ENCODE data around the gene C14orf180.
"Not testable (repeated sequence)": the region's sequence is repeated elsewhere in the genome, so short reads cannot be mapped to it uniquely, and the experiment has no call there.

The C14orf180 gene

GRCh38 chr14:104562606-104563005 lies 17.0 kb upstream of the C14orf180 start:
- no peak for DNase-seq

GRCh38 chr14:104563191-104563741 lies 16.3 kb upstream of the C14orf180 start:
- no peak for DNase-seq

- peak; percentile 56 for DNase-seq
Measured at GRCh38 chr14:104563742-104564615, 15.6 kb upstream of the C14orf180 start.

GRCh38 chr14:104564744-104565679 lies 14.6 kb upstream of the C14orf180 start:
- DNase-seq = no peak

GRCh38 chr14:104567141-104567956 lies 12.2 kb upstream of the C14orf180 start:
- DNase-seq = no peak

GRCh38 chr14:104567957-104568225 lies 11.7 kb upstream of the C14orf180 start:
- no peak for DNase-seq

GRCh38 chr14:104568620-104569019 lies 10.9 kb upstream of the C14orf180 start:
- DNase-seq = no peak

GRCh38 chr14:104569435-104569834 lies 10.1 kb upstream of the C14orf180 start:
- no peak for DNase-seq

GRCh38 chr14:104571246-104571645 lies 8.3 kb upstream of the C14orf180 start:
- no peak for DNase-seq

- DNase-seq = no peak
Measured at GRCh38 chr14:104572024-104572626, 7.4 kb upstream of the C14orf180 start.

- DNase-seq = no peak
Measured at GRCh38 chr14:104572668-104573067, 6.9 kb upstream of the C14orf180 start.

GRCh38 chr14:104573930-104574329 lies 5.6 kb upstream of the C14orf180 start:
- no peak for DNase-seq

- DNase-seq = no peak
Measured at GRCh38 chr14:104574536-104574935, 5.0 kb upstream of the C14orf180 start.

- no peak for DNase-seq
Measured at GRCh38 chr14:104574978-104575583, 4.5 kb upstream of the C14orf180 start.

GRCh38 chr14:104576232-104576969 lies 3.2 kb upstream of the C14orf180 start:
- no peak for DNase-seq

- DNase-seq = no peak
Measured at GRCh38 chr14:104576970-104577332, 2.6 kb upstream of the C14orf180 start.

- no peak for DNase-seq
Measured at GRCh38 chr14:104577426-104577825, 2.1 kb upstream of the C14orf180 start.

GRCh38 chr14:104577847-104578301 lies 1.7 kb upstream of the C14orf180 start:
- no peak for DNase-seq

- no peak for DNase-seq
Measured at GRCh38 chr14:104578321-104578720, 1.2 kb upstream of the C14orf180 start.

- DNase-seq = not testable (repeated sequence)
Measured at GRCh38 chr14:104579939-104580338, 375 bp downstream of the C14orf180 start.

- DNase-seq = no peak
Measured at GRCh38 chr14:104580961-104581360, 1.4 kb downstream of the C14orf180 start.

Measured in central memory CD4-positive, alpha-beta T cell (primary cell).